Measurements from ENCODE around the gene VWA3B. TPM values are rescaled to one million over a fixed set of nuclear protein-coding genes. Genes with fewer than 3 reads are reported as not detected.
"Not testable (repeated sequence)": the region's sequence is repeated elsewhere in the genome, so short reads cannot be mapped to it uniquely, and the experiment has no call there.

VWA3B gene
- total RNA-seq, 1 experiment from 2014 or later, result not detected

- Histone ChIP-seq H2AK5ac (ENCODE audit: insufficient read length, low read length) (no peak overlapping the region), H3K4me1 (ENCODE audit: insufficient read depth, low read length) (no peaks in the 10 kb centered on the region), H4K91ac (ENCODE audit: insufficient read length, low read depth, low read length) (no peak overlapping the region), H3K79me2 (ENCODE audit: insufficient read depth, low read length) (no peaks in the 10 kb centered on the region), H3K23me2 (ENCODE audit: insufficient read length, low read depth, low read length, poor library complexity, severe bottlenecking) (no peaks in the 10 kb centered on the region), H3K9ac (ENCODE audit: extremely low read depth, insufficient read length, low read length) (no peak overlapping the region), H3K27ac (ENCODE audit: insufficient read length, low read depth, low read length) (no peak overlapping the region), H4K8ac (replicated peaks; ENCODE audit: insufficient read length, low read depth, low read length) (no peak overlapping the region), H2BK15ac (ENCODE audit: low read depth, low read length) (no peak overlapping the region), H3K79me1 (ENCODE audit: insufficient read depth, low read depth, low read length, poor library complexity, severe bottlenecking) (no peaks in the 10 kb centered on the region), H4K20me1 (ENCODE audit: control insufficient read depth, insufficient read depth, insufficient read length) (no peaks in the 10 kb centered on the region), H3K18ac (ENCODE audit: insufficient read length, low read depth, low read length) (no peak overlapping the region), H4K5ac (ENCODE audit: insufficient read length, low read depth, low read length) (no peak overlapping the region), H2BK20ac (ENCODE audit: low read depth, low read length, poor library complexity, severe bottlenecking) (no peak overlapping the region), H3T11ph (ENCODE audit: low read length) (no peak overlapping the region), H3K4ac (ENCODE audit: low read depth, low read length) (no peak overlapping the region), H3K27me3 (ENCODE audit: insufficient read depth, low read length) (no peaks in the 10 kb centered on the region), H2BK5ac (ENCODE audit: insufficient read length, low read length) (no peak overlapping the region), H3K14ac (ENCODE audit: insufficient read depth, low read length) (no peak overlapping the region), H2BK120ac (ENCODE audit: low read depth, low read length, poor library complexity, severe bottlenecking) (no peak overlapping the region), H2BK12ac (ENCODE audit: insufficient read length, low read depth, low read length) (no peak overlapping the region), H3K4me2 (ENCODE audit: insufficient read depth, insufficient read length, low read length) (no peak overlapping the region), H3K9me3 (ENCODE audit: control insufficient read depth, low read depth, low read length) (no peaks in the 10 kb centered on the region), H3K23ac (ENCODE audit: insufficient read length, low read depth, low read length) (no peak overlapping the region), H3K56ac (ENCODE audit: insufficient read length, low read depth, low read length) (no peak overlapping the region), H2AFZ (ENCODE audit: low read length) (no peak overlapping the region)
- no peaks in the 10 kb centered on the region for H3K9me3 Mint-ChIP-seq
- H3K4me1 Mint-ChIP-seq, result peaks cover 15 to 19% of the 10 kb centered on the region in 2 experiments
- DNase-seq, result no peak
- TF ChIP-seq CTCF (conservative IDR thresholded peaks at IDR 0.05), result no peak
- peaks cover 16% of the 10 kb centered on the region for H3K27me3 Mint-ChIP-seq (ENCODE audit: low read depth)
- H3K27ac Mint-ChIP-seq, result no peak overlapping the region
- H3K4me3 Mint-ChIP-seq, result no peak overlapping the region
- peaks cover 0 to 3% (median 0%) of the 10 kb centered on the region in 3 experiments; a peak in 2 of 7 replicates for H3K36me3 Mint-ChIP-seq (ENCODE audit: insufficient read depth in 1 of 3, low read depth in 3 of 3)
- WGBS (ENCODE audit: extremely low coverage, insufficient read length, low lambda C conversion rate), result no CpG with 5 or more reads among the region's 5 CpGs
These were observed 214.5 kb downstream of the VWA3B start for GRCh38 chr2:98301469-98301868.

DNA sequence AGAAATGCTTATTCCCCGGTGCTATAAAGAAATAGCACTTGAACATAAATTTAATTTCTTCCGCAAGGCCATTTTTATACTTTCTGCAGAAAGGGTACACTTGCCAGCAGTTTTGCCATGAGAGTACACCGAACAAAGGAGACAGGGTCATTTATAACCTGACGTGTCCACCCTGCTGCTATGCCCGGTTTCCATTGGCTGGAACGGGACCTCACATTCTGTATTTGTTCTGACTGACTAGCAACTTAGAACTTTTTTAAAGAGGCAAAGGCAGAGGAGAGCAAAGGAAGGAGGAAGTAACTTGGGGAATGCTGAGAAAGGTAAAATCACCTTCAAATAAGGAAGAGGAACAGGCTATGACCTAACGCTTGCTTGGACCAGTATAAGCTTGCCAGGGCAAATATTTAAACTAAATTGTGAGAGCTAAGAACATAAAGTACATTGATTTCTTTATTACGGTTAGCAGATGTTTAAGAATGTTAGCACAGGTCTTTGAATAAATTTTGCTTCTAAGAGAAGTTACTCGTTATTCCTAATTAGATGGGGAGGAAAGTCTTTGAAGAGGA lies 220.2 kb downstream of the VWA3B start:
- not testable (repeated sequence) for H3K27ac ChIP-seq (ENCODE audit: insufficient read length, low read depth, low read length); H2AK5ac ChIP-seq (ENCODE audit: insufficient read length, low read length); H3K56ac ChIP-seq (ENCODE audit: insufficient read length, low read depth, low read length); DNase-seq; H2BK15ac ChIP-seq (ENCODE audit: low read depth, low read length); H3K18ac ChIP-seq (ENCODE audit: insufficient read length, low read depth, low read length); H4K5ac ChIP-seq (ENCODE audit: insufficient read length, low read depth, low read length); H4K91ac ChIP-seq (ENCODE audit: insufficient read length, low read depth, low read length); H3T11ph ChIP-seq (ENCODE audit: low read length); H3K9me3 ChIP-seq (ENCODE audit: control insufficient read depth, low read depth, low read length); H3K36me3 Mint-ChIP-seq (ENCODE audit: insufficient read depth in 1 of 3, low read depth in 3 of 3); H2BK12ac ChIP-seq (ENCODE audit: insufficient read length, low read depth, low read length); H3K9ac ChIP-seq (ENCODE audit: extremely low read depth, insufficient read length, low read length); H3K9me3 Mint-ChIP-seq; H3K14ac ChIP-seq (ENCODE audit: insufficient read depth, low read length); H2BK120ac ChIP-seq (ENCODE audit: low read depth, low read length, poor library complexity, severe bottlenecking); H2BK20ac ChIP-seq (ENCODE audit: low read depth, low read length, poor library complexity, severe bottlenecking); H2BK5ac ChIP-seq (ENCODE audit: insufficient read length, low read length); H3K27me3 ChIP-seq (ENCODE audit: insufficient read depth, low read length); H2AFZ ChIP-seq (ENCODE audit: low read length); H3K4me2 ChIP-seq (ENCODE audit: insufficient read depth, insufficient read length, low read length); H3K23me2 ChIP-seq (ENCODE audit: insufficient read length, low read depth, low read length, poor library complexity, severe bottlenecking); H4K20me1 ChIP-seq (ENCODE audit: control insufficient read depth, insufficient read depth, insufficient read length); H3K79me2 ChIP-seq (ENCODE audit: insufficient read depth, low read length); H3K27ac Mint-ChIP-seq; H3K79me1 ChIP-seq (ENCODE audit: insufficient read depth, low read depth, low read length, poor library complexity, severe bottlenecking); H3K4me3 Mint-ChIP-seq; H3K4ac ChIP-seq (ENCODE audit: low read depth, low read length); H3K23ac ChIP-seq (ENCODE audit: insufficient read length, low read depth, low read length); H4K8ac ChIP-seq (replicated peaks; ENCODE audit: insufficient read length, low read depth, low read length); H3K4me1 ChIP-seq (ENCODE audit: insufficient read depth, low read length)
- peaks cover 13% of the 10 kb centered on the region for H3K27me3 Mint-ChIP-seq (ENCODE audit: low read depth)
- H3K4me1 Mint-ChIP-seq, result peaks cover 9 to 12% of the 10 kb centered on the region in 2 experiments
- WGBS (ENCODE audit: extremely low coverage, insufficient read length, low lambda C conversion rate), result no CpG with 5 or more reads among the region's 9 CpGs
